Activated naive CD4-positive, alpha-beta T cell treated with anti-CD3 and anti-CD28 coated beads, Interleukin-2, amount 50 U/mL, for 16 hours (primary cell): ENCODE data around the gene RBM12.
"Not testable (repeated sequence)": the region's sequence is repeated elsewhere in the genome, so short reads cannot be mapped to it uniquely, and the experiment has no call there.

Source experiments
- DNase-seq: peaks from one replicate; pipeline ENCODE4 v3.0.0-alpha.2; 2020

Gene RBM12, protein sequence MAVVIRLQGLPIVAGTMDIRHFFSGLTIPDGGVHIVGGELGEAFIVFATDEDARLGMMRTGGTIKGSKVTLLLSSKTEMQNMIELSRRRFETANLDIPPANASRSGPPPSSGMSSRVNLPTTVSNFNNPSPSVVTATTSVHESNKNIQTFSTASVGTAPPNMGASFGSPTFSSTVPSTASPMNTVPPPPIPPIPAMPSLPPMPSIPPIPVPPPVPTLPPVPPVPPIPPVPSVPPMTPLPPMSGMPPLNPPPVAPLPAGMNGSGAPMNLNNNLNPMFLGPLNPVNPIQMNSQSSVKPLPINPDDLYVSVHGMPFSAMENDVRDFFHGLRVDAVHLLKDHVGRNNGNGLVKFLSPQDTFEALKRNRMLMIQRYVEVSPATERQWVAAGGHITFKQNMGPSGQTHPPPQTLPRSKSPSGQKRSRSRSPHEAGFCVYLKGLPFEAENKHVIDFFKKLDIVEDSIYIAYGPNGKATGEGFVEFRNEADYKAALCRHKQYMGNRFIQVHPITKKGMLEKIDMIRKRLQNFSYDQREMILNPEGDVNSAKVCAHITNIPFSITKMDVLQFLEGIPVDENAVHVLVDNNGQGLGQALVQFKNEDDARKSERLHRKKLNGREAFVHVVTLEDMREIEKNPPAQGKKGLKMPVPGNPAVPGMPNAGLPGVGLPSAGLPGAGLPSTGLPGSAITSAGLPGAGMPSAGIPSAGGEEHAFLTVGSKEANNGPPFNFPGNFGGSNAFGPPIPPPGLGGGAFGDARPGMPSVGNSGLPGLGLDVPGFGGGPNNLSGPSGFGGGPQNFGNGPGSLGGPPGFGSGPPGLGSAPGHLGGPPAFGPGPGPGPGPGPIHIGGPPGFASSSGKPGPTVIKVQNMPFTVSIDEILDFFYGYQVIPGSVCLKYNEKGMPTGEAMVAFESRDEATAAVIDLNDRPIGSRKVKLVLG

DNA sequence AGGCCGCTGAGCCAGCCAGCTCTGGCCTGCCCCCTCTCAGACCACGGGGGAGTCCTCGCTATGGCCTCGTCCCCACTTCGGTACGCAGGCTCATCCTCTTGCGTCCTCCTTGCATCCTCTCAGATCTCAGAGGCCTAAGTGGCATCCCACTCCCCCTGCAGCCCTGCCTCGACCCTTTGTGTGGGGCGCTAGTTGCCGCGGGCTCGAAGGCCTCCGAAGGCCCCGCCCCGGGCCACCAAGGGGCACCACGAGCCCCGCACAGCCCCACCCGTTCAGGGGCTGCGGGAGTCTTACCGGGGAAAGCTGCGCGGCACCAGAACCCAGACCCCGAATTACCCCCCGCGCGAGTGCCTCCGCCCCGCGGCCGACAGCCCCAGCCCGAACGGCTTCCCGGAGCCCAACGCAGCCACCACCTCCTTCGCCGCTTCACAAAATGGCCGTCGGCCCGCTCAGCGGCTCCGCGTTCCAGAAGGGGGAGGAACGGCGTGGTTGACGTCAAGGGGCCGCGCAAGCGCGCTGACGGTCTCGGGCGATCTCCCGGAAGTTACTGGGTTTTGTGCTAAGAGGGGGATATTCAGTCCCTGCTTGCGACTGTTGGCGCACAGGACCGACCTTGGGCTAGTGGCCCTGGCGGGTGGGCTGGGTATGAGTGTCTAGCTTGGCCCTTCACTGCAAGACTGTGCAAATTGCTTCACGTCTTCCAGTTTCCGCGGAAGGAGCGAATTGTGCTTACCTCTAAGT, at the start of gene RBM12, which contains the start of gene CPNE1:
TSS of gene RBM12 (minus strand) at position 435 of the 741 bp plus-strand sequence. CDS start 9,578 bp downstream, outside the sequence.
TSS of gene CPNE1 (minus strand) at position 435 of the 741 bp plus-strand sequence. CDS start 31,977 bp downstream, outside the sequence.
- DNase-seq = peak; percentile 91

DNA sequence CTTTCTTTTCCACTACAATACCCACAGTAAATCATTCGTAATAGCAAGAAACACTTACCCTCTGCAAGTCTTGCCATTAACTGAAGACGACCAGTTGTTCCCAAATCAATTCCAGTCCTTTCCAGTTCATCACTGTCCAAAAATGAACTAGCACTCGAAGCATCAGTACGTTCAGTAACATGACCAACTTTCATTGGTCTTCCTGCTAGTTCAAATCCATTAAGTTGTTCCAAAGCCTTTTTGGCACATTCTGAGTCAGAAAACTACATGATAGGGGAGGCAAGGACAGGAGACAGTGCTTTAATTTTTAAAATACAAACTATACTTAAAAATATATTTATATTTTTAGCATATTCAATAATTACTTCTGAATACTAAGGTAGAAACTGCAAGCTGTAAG, 49.4 kb upstream of the RBM12 start:
- DNase-seq = no peak

DNA sequence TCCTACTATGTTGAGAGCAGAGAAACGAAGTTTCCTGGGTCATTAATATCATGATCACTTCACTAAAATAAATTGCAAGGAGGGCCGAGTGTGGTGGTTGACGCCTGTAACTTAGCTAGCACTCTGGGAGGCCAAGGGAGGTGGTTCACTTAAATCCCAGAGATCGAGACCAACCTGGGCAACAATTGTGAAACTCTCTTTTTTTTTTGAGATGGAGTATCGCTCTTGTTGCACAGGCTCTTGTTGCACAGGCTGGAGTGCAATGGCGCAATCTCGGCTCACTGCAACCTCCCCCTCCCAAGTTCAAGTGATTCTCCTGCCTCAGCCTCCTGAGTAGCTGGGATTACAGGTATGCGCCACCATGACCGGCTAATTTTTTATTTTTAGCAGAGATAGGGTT, 48.4 kb upstream of the RBM12 start:
- not testable (repeated sequence) for DNase-seq

DNA sequence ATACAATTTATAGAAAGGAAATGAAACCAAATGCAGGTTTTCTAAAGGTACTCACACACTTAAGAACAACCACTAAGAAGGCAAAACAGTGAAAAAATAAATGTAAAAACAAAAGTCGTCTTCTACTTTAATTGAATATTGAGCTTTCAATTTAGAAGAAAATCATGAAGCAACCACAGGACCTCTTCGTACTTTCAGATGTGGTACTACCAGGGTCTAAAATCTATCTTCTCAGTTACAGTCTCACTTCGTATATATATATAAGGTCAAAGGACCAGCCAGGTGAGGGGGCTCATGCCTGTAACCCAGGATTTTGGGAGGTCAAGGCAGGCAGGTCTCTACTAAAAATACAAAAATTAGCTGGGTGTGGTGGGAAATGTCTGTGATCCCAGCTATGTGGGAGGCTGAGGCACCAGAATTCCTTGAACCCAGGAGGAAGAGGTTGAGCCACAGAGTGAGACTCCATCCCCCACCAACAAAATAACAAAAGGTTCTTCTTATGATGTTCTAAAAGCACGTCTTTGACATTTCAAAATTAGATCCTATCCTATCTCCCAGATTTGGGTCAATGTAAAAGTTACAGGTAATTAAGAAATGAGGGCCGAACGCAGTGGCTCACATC, 47.0 kb upstream of the RBM12 start:
- DNase-seq = no peak

DNA sequence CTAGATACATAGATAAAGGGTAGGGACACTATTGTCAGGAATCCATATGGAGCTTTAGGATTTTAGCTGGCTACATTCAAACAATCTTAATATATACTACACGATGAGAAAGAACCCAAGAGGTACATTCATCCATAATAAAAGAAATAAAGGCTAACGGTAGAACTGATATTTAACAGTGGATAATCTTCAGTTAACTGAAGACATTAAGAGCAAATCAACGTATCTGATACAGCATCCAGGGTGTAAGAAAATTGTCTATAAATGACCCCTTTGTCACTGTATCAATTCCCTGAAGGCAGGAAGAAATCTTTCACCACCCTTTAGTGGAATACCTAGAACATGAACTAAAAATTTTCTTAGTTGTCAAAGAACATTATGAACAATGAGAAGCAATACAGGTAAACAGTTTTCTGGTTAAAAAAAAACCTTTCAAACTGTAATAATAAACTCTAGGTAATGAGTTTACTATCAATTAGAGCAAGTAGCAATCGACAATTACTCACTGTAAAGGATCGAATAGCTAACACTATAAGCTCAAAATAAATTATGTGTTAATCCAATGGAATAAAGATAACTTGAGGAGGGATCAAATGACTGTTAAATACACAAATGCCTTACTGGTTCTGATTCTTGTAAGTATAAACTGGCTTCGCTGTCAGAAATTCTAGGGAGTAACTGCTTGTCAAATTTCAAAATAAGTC, 46.3 kb upstream of the RBM12 start:
- DNase-seq = no peak

DNA sequence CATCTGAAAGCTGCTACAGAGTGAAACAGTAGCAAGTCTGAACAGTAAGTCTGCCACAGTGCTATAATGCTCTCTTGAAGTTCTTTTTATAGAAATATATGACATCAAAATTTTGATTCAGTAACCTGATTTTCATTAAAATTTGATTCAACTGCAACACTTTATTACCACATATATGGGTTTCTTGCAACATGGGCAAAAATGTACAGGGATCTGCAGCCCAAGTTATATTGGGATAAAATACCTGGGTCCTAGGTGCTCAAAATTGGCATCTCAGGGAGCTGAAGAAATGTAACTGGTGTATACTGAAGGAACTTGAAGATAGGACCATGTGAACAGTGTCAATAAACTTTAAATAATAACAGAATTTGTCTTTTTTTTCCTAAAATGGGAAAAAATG, 45.3 kb upstream of the RBM12 start:
- no peak for DNase-seq

DNA sequence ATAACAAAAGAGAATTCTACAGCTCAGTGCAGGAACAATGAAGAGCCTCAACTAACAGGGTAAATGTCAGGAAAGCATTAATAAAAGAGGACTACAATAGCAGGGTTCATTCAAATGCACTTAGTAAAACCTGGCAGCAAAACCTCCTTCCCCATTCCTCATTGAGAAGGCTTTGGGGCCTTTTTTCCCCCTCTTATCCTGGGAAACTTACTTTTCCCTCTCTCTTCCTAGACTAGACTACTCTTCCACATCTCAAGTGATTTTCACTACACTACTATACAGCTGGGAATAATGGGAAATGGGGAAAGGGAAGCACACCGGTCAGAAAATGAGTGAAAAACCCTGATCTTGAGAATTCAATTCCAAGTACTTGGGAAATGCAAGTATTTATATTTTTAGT, 44.6 kb upstream of the RBM12 start:
- DNase-seq = no peak

DNA sequence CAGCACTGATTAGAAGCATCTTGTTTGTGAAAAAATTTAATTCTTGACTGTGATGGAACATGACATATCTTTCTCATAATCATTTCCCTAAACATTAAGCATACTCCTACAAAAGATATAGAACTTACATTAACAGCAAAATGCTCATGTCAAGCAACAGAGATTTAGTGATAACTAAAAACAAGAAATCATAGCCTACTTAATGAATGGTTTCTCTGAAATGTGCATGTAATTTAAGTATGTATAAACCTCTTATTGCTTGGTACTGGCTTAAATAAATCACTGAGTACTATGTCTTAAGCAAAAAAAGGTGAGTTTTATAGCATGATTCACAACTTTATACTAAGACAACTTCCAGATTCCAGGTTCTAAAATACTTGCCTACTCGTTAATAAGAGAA, 43.8 kb upstream of the RBM12 start:
- DNase-seq = no peak

DNA sequence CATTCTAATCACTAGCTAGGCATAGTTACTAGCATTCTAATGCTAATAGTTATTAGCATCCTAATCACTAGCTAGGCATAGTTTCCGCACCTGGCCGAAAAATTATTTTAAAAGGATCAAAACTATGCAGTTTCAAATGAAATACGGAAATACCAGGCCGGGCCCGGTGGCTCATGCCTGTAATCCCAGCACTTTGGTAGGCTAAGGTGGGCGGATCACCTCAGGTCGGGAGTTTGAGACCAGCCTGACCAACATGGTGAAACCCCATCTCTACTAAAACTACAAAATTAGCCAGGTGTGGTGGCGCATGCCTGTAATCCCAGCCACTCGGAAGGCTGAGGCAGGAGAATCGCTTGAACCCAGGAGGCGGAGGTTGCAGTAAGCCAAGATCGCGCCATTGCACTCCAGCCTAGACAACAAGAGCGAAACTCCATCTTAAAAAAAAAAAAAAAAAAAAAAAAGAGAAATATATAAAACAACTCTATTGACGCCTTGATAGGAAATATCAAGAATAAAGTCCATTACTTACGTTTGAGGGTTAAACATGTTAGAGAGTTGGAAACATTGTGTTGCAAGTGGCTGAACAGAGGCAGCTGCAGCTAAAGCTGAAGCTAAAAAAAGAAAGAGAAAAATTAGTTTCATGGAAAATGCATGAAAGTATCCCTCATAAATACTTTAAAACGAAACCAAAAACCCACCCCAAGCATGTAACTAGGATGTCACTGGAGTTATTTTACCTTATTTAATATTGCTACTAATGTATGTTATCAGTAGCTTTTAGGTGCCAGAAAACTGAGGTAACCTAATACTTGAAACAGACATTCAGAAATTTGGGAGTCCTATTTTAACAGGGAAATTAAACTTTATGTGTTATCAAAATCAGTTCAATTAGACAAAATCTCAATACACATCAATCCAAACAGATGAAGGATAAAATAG, 42.2 kb upstream of the RBM12 start:
- DNase-seq = not testable (repeated sequence)

DNA sequence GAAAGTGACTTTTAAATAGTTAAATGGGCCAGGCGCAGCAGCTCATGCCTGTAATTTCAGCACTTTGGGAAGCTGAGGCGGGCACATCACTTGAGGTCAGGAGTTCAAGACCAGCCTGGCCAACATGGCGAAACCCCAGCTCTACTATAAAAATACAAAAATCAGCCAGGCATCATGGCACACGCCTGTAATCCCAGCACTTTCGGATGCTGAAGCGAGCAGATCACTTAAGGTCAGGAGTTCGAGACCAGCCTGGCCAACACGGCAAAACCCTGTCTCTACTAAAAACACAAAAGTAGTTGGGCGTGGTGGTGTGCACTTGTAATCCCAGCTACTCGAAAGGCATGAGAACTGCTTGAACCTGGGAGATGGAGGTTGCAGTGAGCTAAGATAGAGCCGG, 41.2 kb upstream of the RBM12 start:
- not testable (repeated sequence) for DNase-seq

DNA sequence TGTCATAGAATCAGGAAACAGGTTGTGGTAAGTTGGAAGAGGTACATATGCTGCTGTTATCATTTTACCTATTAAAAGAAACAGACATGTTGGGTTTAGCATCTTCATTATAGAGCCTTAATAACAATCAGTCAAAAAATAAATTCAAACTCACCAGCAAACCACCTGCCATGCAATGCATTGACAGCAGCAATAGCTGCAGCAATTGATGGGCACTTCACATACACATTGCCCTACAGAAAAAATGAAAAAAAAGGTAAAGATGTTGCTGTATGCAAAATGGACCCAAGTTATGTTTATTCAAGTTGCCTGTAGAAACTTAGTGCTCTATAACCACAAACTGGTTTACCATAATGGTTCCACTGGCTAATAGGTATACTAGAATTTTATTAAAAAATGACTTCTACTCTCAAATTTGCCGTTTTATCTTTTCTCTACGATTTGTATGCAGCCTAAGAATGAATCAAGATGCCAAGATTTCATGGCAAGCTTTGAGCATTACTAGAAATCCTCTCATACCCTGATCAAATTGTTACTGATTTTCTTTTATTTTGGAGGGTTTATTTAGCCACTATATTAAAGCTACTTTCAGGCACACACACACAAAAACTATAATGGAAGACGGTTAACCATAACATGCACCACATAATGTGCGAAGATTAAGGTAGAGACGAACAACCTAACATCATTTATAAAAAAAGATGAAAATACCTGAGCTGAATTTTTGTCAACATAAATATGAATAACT, 40.0 kb upstream of the RBM12 start:
- no peak for DNase-seq

DNA sequence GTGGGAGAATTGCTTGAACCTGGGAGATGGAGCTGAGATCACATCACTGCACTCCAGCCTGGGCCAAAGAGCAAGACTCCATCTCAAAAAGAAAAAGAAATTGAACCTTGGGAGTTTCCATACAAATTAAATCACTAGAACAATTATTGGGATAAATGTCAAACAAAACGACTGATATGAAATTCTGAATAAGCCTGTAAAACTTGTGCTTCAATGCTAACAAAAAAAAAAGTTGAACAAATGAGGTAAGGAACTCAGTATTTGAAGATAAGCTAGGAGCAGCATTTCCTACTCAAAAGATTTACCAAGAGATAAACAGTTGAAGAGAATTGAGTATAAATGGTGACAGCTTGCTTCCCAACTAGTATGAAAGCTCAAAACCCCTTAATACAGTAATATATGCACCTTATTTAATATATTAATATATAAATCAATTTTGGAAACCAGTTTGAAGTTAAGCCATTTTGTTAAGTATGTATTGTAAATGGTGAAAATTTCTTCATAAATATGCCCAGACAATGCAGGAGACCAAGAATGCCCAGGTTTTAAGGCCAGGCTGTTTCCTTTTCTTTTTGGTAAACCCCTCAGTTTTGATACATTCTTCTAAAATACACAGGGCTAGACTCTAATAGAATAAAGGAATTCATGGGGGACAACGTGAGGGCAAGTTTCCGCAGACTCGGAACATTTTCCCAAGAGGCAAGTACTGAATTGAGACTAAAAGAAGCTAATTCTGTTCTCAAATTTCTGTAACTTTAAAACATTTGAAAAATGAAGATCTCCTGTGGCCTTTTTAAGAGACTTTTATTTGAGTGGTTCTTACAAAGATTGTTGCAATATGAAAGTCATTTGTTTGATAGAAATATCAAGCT, 38.4 kb upstream of the RBM12 start:
- no peak for DNase-seq

DNA sequence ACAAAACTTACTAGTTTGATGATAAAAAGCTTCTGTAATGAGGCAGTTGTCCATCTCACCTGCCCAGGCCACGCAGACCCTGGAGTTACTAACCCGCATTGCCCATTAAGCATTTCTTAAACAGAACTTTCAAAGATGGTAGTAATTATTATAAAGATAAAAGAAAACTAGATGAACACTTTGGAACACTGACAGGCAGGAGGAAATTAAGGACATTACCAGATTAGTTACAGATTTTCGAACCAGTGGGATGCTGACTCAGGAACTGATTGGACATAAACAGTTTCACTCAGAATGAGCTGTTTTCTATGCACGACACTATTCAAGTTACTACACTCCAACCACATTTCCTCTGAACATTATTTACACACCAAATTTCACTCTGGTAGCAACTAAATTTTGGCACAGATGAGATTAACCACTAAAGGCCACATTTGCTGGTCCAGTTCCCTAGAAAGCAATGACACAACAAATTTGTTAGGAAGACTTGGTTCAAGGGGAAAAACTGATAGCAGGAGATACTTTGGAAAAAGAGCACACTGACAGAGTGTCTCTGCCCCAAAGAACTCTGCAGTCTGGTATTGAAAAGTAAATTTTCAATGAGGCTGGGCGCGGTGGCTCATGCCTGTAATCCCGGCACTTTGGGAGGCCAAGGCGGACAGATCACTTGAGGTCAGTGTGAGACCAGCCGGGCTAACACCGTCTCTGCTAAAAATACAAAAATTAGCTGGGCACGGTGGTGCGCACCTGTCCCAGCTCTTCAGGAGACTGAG, 37.5 kb upstream of the RBM12 start:
- DNase-seq = no peak

DNA sequence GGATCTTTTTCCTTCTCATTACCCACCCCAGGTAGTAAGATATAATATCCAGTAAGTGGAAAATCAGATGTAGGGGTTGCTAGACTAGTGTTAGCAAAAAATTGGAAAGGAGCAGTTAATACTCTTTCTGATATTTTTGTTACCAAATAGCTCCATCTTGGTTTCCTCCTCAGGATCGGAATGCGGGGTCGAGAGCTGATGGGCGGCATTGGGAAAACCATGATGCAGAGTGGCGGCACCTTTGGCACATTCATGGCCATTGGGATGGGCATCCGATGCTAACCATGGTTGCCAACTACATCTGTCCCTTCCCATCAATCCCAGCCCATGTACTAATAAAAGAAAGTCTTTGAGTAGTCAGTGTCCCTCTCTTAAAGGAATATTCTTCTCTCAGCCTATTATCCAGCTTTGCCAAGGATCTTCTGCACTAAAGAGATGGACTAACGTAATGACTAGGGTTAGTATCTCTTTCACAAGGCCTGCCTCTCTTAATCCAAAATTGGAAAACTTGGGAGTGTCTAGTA, 36.0 kb upstream of the RBM12 start:
- DNase-seq = no peak

DNA sequence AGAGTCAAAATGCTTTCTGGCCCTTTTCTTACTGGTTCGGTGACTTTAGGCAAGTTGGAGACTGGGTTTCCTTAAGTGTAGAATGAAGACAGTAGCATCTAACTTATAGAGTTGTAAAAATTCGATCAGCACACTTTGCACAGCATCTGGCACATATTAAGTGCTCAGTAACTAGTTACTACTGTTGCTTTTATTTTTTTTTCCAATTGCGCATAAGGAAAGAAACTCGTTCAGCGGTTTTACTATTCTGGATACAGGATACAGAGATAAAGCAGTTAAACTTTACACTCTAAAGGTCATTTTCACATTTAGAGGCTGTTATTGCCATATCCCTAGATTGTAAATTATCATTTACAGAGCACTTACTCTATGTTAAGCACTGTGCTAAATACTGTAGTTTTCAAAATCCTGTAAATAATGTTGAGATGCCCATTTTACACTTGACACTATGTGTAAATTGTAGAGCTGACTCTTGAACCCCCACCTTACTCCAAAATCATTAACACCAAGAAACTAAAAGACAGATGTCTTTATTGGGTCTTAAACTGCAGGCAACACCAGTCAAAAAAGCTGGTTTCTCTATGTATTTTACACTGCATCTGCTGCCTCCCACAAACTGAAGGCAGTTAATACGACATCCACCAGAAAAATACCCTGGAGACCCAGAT, 35.4 kb upstream of the RBM12 start:
- DNase-seq = no peak

DNA sequence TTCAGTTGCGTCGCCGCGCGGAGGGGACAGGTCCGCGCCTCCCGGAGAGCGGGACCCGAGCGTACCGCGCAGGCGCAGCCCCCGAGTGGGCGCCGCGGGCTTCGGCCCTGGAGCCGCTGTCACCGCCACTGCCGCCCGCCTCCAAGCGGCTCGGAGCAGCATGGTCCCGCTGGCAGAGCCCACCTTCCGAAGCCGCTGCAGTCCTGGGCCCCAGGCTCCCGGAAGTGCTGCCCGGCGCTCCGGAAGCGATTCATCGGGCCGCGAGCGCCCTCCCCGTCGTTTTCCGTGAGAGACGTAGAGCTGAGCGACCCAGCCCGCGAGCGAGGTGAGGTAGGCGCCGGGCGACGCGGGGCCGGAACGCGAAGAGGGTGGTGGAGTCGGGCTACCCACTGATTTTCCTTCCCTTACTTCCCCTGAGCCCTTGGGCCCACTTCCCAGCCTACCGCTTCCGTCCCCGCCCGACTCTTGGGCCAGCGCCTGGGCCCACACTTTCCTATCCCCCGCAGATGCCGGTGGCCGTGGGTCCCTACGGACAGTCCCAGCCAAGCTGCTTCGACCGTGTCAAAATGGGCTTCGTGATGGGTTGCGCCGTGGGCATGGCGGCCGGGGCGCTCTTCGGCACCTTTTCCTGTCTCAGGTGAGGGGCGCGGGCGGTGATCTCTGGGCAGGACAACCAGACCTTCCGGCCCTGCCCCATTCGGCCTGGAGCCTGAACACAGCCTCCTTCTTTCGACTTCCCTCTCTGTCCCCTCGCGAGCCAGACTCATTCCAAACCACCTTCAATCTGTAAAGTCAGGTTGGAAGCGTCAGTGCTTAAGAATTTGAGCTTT, 34.6 kb upstream of the RBM12 start, which contains the start of the genes NFS1 and ROMO1:
TSS of gene NFS1 (minus strand) at position 226 of the 830 bp plus-strand sequence. CDS start at position 162, 64 bp downstream.
TSS of gene ROMO1 (plus strand) at position 279 of the 830 bp plus-strand sequence. CDS start at position 507, 228 bp downstream.
- DNase-seq = peak; percentile 89
